Measurements from ENCODE around the gene TCF4. TPM values are rescaled to one million over a fixed set of nuclear protein-coding genes. Genes with fewer than 3 reads are reported as not detected.

Gene TCF4
- total and polyA plus RNA-seq, 2 of the 13 experiments (the other 11 are each of a cell fraction or from before 2014, with no cell fraction given), result not detected

- Histone ChIP-seq H3K4me1 (ENCODE audit: insufficient read depth, low read length) (no peaks in the 10 kb centered on the region), H3K79me2 (ENCODE audit: insufficient read depth, low read length) (no peaks in the 10 kb centered on the region), H3K9ac (ENCODE audit: insufficient read depth, low read depth, low read length) (no peak overlapping the region), H3K4me3 (replicated peaks in 1 of 3; ENCODE audit: insufficient read depth in 1 of 3, low read depth in 2 of 3, low read length in 3 of 3) (no peak overlapping the region), H3K27me3 (ENCODE audit: control insufficient read depth in 1 of 2, insufficient read depth in 2 of 2, low read length in 2 of 2) (no peaks in the 10 kb centered on the region), H3K4me2 (ENCODE audit: low read depth, low read length) (no peak overlapping the region), H3K36me3 (replicated peaks in 1 of 2; ENCODE audit: control insufficient read depth in 1 of 2, insufficient read depth in 2 of 2, low read length in 2 of 2) (no peaks in the 10 kb centered on the region), H3K9me3 (ENCODE audit: low read length) (no peaks in the 10 kb centered on the region), H2AFZ (ENCODE audit: low read length) (no peak overlapping the region), H3K27ac (ENCODE audit: extremely low read length, insufficient read depth, low read length) (no peak overlapping the region), H4K20me1 (ENCODE audit: insufficient read depth, low read length) (no peaks in the 10 kb centered on the region)
- TF ChIP-seq, protein P1, sequence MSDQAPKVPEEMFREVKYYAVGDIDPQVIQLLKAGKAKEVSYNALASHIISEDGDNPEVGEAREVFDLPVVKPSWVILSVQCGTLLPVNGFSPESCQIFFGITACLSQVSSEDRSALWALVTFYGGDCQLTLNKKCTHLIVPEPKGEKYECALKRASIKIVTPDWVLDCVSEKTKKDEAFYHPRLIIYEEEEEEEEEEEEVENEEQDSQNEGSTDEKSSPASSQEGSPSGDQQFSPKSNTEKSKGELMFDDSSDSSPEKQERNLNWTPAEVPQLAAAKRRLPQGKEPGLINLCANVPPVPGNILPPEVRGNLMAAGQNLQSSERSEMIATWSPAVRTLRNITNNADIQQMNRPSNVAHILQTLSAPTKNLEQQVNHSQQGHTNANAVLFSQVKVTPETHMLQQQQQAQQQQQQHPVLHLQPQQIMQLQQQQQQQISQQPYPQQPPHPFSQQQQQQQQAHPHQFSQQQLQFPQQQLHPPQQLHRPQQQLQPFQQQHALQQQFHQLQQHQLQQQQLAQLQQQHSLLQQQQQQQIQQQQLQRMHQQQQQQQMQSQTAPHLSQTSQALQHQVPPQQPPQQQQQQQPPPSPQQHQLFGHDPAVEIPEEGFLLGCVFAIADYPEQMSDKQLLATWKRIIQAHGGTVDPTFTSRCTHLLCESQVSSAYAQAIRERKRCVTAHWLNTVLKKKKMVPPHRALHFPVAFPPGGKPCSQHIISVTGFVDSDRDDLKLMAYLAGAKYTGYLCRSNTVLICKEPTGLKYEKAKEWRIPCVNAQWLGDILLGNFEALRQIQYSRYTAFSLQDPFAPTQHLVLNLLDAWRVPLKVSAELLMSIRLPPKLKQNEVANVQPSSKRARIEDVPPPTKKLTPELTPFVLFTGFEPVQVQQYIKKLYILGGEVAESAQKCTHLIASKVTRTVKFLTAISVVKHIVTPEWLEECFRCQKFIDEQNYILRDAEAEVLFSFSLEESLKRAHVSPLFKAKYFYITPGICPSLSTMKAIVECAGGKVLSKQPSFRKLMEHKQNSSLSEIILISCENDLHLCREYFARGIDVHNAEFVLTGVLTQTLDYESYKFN (CRISPR knock-in tag; conservative IDR thresholded peaks at IDR 0.05), result no peak
- TF ChIP-seq ZNF713 (CRISPR knock-in tag; IDR thresholded peaks at IDR 0.05) (no peak), GPBP1L1 (CRISPR knock-in tag; IDR thresholded peaks at IDR 0.05) (no peak), ZBTB40 (IDR thresholded peaks at IDR 0.05) (no peak), ZBTB40 (CRISPR knock-in tag; IDR thresholded peaks at IDR 0.05) (no peak)
- CTCF ChIA-PET (ENCODE audit: low intra/inter-chr PET ratio, low total read pairs), result no interaction called here
- in situ Hi-C loops (cut with HindIII; ENCODE audit: extremely low pct_ligation_motif_present, low pct_unique_long_range_greater_than_20kb), result no loop called here
- DNase-seq (ENCODE audit: low spot score), result no peak
- no TSS peak for BruUV-seq (replicated peaks)
- POLR2A ChIA-PET, result no interaction called here
- intact Hi-C loops (cut with micrococcal nuclease; ENCODE audit: unreplicated experiment), result no loop called here
- no peak for ATAC-seq
- FAIRE-seq, result no peak
These were observed 48.8 kb downstream of the TCF4 start for GRCh38 chr18:55539240-55539639.

Data from HepG2 (cell line).